HL-60 (cell line): ENCODE data around the gene CTSL.

Experiments used
- DNase-seq, 2 experiments: peaks; one replicate each; pipeline ENCODE4 v3.0.0-alpha.2; 2010 to 2020; ENCODE audit warnings: low read depth in 1 of 2, low spot score in 1 of 2
- H3K27ac ChIP-seq: fragments of 250-450 bp; sonication (Bioruptor Pico); replicated peaks from 2 replicates; pipeline ENCODE4 v1.5.1; 2020; ENCODE audit warnings: mild to moderate bottlenecking, moderate library complexity
- H3K27me3 ChIP-seq: fragments of 250-450 bp; sonication (Bioruptor Pico); 2 replicates; pipeline ENCODE4 v1.5.1; 2021; ENCODE audit warnings: mild to moderate bottlenecking, moderate library complexity; ENCODE audit not compliant: insufficient read depth, poor library complexity, severe bottlenecking
- H3K4me3 ChIP-seq: replicated peaks from 2 replicates; pipeline ENCODE4 v1.5.1; 2011; ENCODE audit warnings: mild to moderate bottlenecking, control low read depth, low read length; ENCODE audit not compliant: insufficient read depth
- CTCF ChIP-seq: IDR thresholded peaks from one replicate; pipeline ENCODE4 v1.5.1; 2011; ENCODE audit warnings: low read length, control low read depth, inconsistent platforms; ENCODE audit not compliant: insufficient read depth
- GABPA ChIP-seq: IDR thresholded peaks from 2 replicates; pipeline ENCODE4 v1.6.1; 2012; ENCODE audit warnings: low read depth
- POLR2AphosphoS5 ChIP-seq: IDR thresholded peaks from 2 replicates; pipeline ENCODE4 v1.6.1; 2012; ENCODE audit warnings: low read depth
- REST ChIP-seq: IDR thresholded peaks from 2 replicates; pipeline ENCODE4 v1.6.1; 2012; ENCODE audit warnings: low read depth; ENCODE audit not compliant: insufficient replicate concordance
- SPI1 ChIP-seq: IDR thresholded peaks from 2 replicates; pipeline ENCODE4 v1.6.1; 2012; ENCODE audit warnings: low read depth, mild to moderate bottlenecking, borderline replicate concordance

Gene CTSL

GRCh38 chr9:87694236-87694755, 31.6 kb upstream of the CTSL start:
- no peak overlapping the region for H3K27ac ChIP-seq
- H3K27me3 ChIP-seq: no peaks in the 10 kb centered on the region
- no peak for DNase-seq
- H3K4me3 ChIP-seq: no peak overlapping the region
- TF ChIP-seq REST: no peak

GRCh38 chr9:87695523-87695922, 30.4 kb upstream of the CTSL start:
- no peak for DNase-seq
- Histone ChIP-seq H3K4me3 (no peak overlapping the region), H3K27me3 (no peaks in the 10 kb centered on the region), H3K27ac (no peak overlapping the region)
- TF ChIP-seq POLR2AphosphoS5 (no peak), SPI1 (no peak), REST (no peak), CTCF (no peak), GABPA (no peak)

- TF ChIP-seq POLR2AphosphoS5 (no peak), GABPA (no peak), CTCF (no peak), SPI1 (no peak), REST (no peak)
Measured at GRCh38 chr9:87696641-87697040, 29.3 kb upstream of the CTSL start.

More at GRCh38 chr9:87696641-87697040, 29.3 kb upstream of the CTSL start:
- Histone ChIP-seq H3K4me3 (no peak overlapping the region), H3K27me3 (no peaks in the 10 kb centered on the region), H3K27ac (no peak overlapping the region)
- no peak for DNase-seq
